Uterus (tissue), 2 donors: ENCODE results near the gene LDHAL6A.

Source experiments
- CTCF ChIP-seq, 4 experiments: fragments of 200-600 bp in 2 of 4; fragments of 450-650 bp in 2 of 4; sonication (generic) in 2 of 4; IDR thresholded peaks; one replicate each; pipeline ENCODE4 v1.5.1; 2016 to 2019; ENCODE audit warnings: antibody characterized with exemption in 4 of 4, mild to moderate bottlenecking in 2 of 4, moderate library complexity in 1 of 4
- POLR2A ChIP-seq, 2 donors: fragments of 450-650 bp; IDR thresholded peaks; one replicate each; pipeline ENCODE4 v1.6.1; 2016; ENCODE audit warnings: antibody characterized with exemption in 2 of 2, mild to moderate bottlenecking in 1 of 2, moderate library complexity in 1 of 2

DNA sequence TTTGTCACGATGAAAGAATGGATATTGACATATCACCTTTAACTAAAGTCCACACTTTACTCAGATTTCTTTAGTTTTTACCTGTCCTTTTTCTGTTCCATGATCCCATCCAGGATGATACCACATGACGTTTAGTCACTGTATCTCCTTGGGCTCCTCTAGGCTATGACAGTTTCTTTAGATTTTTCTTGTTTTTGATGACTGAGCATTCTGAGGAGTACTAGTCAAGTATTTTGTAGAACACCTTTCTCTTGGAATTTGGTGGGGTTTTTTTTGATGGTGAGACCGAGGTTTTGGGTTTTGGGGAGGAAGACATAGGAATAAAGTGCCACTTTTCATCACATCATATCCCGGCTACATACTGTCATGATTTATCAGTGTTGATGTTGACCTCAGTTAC is 4.0 kb downstream of the LDHAL6A start:
- no peak for TF ChIP-seq CTCF (IDR thresholded peaks at IDR 0.05)
- no peak for TF ChIP-seq POLR2A (IDR thresholded peaks at IDR 0.05)
